HEK293 (cell line): Measurements from ENCODE around the gene DLG1.

ENCODE experiments used
- CTCF ChIA-PET: fragments of 350-600 bp; formaldehyde crosslinking; extraction: SDS; loops from one replicate; lab custom pipeline; 2021; ENCODE audit warnings: antibody characterized with exemption; lab: Yijun Ruan, JAX
- POLR2A ChIA-PET: fragments of 300-600 bp; formaldehyde crosslinking; extraction: SDS; loops from one replicate; lab custom pipeline; 2020; ENCODE audit warnings: antibody characterized with exemption, inconsistent platforms; lab: Yijun Ruan, JAX
- H3K27ac ChIP-seq: fragments of 200-500 bp; sonication (Bioruptor generic); 2 replicates; pipeline ENCODE4 v1.5.1; 2014; ENCODE audit warnings: low read depth, low read length, control low read depth, inconsistent platforms; ENCODE audit errors: extremely low read depth
- H3K36me3 ChIP-seq, 2 experiments: fragments of 200-500 bp in 1 of 2; sonication (Bioruptor generic) in 1 of 2; 1 replicate in 1 of 2; 2 replicates in 1 of 2; pipeline ENCODE4 v1.5.1; 2014 to 2017; ENCODE audit warnings: inconsistent platforms in 2 of 2, low read length in 2 of 2; ENCODE audit not compliant: control insufficient read depth in 2 of 2, insufficient read depth in 1 of 2
- H3K4me1 ChIP-seq: fragments of 200-500 bp; sonication (Bioruptor generic); 2 replicates; pipeline ENCODE4 v1.5.1; 2014; ENCODE audit warnings: mild to moderate bottlenecking, low read length, inconsistent platforms; ENCODE audit not compliant: control insufficient read depth, insufficient read depth
- H3K4me3 ChIP-seq: 2 replicates; pipeline ENCODE4 v1.5.1; 2011; ENCODE audit warnings: low read depth, mild to moderate bottlenecking, control low read depth, low read length, moderate library complexity
- H3K9me3 ChIP-seq: fragments of 200-500 bp; sonication (Bioruptor generic); 2 replicates; pipeline ENCODE4 v1.5.1; 2014; ENCODE audit warnings: low read depth, low read length, inconsistent platforms; ENCODE audit not compliant: control insufficient read depth, insufficient read depth
- BCL11B ChIP-seq: fragments of 450-650 bp; formaldehyde crosslinking; IDR thresholded peaks from 2 replicates; pipeline ENCODE4 v1.5.1; 2016; ENCODE audit warnings: low read depth, missing biosample characterization, missing genetic modification characterization
- HOXD13 ChIP-seq: sonication (generic); formaldehyde crosslinking; IDR thresholded peaks from 2 replicates; pipeline ENCODE4 v1.8.0; 2022; ENCODE audit warnings: missing genetic modification reagents, borderline replicate concordance
- MYNN ChIP-seq: fragments of 450-650 bp; formaldehyde crosslinking; IDR thresholded peaks from 2 replicates; pipeline ENCODE4 v1.5.1; 2016; ENCODE audit warnings: missing biosample characterization, missing genetic modification characterization, borderline replicate concordance
- PATZ1 ChIP-seq: fragments of 450-650 bp; formaldehyde crosslinking; IDR thresholded peaks from 2 replicates; pipeline ENCODE4 v1.5.1; 2016; ENCODE audit warnings: missing biosample characterization, missing genetic modification characterization
- RBAK ChIP-seq: fragments of 450-650 bp; formaldehyde crosslinking; IDR thresholded peaks from 2 replicates; pipeline ENCODE4 v1.5.1; 2016; ENCODE audit warnings: missing biosample characterization, missing genetic modification characterization
- REPIN1 ChIP-seq: fragments of 450-650 bp; formaldehyde crosslinking; IDR thresholded peaks from 2 replicates; pipeline ENCODE4 v1.5.1; 2017; ENCODE audit warnings: missing biosample characterization, missing genetic modification characterization, low read depth
- REST ChIP-seq: fragments of 450-650 bp; formaldehyde crosslinking; IDR thresholded peaks from 2 replicates; pipeline ENCODE4 v1.5.1; 2016; ENCODE audit warnings: missing biosample characterization, missing genetic modification characterization
- ZBTB8A ChIP-seq: fragments of 450-650 bp; formaldehyde crosslinking; IDR thresholded peaks from 2 replicates; pipeline ENCODE4 v1.5.1; 2016; ENCODE audit warnings: missing biosample characterization, missing genetic modification characterization
- ZFP3 ChIP-seq: fragments of 450-650 bp; formaldehyde crosslinking; IDR thresholded peaks from 2 replicates; pipeline ENCODE4 v1.5.1; 2016; ENCODE audit warnings: low read depth, missing biosample characterization, missing genetic modification characterization
- ZFP69B ChIP-seq: fragments of 450-650 bp; formaldehyde crosslinking; IDR thresholded peaks from 2 replicates; pipeline ENCODE4 v1.5.1; 2016; ENCODE audit warnings: missing biosample characterization, missing genetic modification characterization
- ZNF10 ChIP-seq: fragments of 450-650 bp; formaldehyde crosslinking; IDR thresholded peaks from 2 replicates; pipeline ENCODE4 v1.5.1; 2017; ENCODE audit warnings: missing biosample characterization, missing genetic modification characterization
- ZNF18 ChIP-seq: fragments of 450-650 bp; formaldehyde crosslinking; IDR thresholded peaks from 2 replicates; pipeline ENCODE4 v1.5.1; 2016; ENCODE audit warnings: missing biosample characterization, missing genetic modification characterization
- ZNF2 ChIP-seq: fragments of 450-650 bp; formaldehyde crosslinking; IDR thresholded peaks from 2 replicates; pipeline ENCODE4 v1.5.1; 2016; ENCODE audit warnings: missing biosample characterization, missing genetic modification characterization
- ZNF211 ChIP-seq: fragments of 450-650 bp; formaldehyde crosslinking; IDR thresholded peaks from 2 replicates; pipeline ENCODE4 v1.5.1; 2016; ENCODE audit warnings: low read depth, missing biosample characterization, missing genetic modification characterization
- ZNF23 ChIP-seq: fragments of 450-650 bp; formaldehyde crosslinking; IDR thresholded peaks from 2 replicates; pipeline ENCODE4 v1.5.1; 2016; ENCODE audit warnings: missing biosample characterization, missing genetic modification characterization, borderline replicate concordance
- ZNF280D ChIP-seq: fragments of 450-650 bp; formaldehyde crosslinking; IDR thresholded peaks from 2 replicates; pipeline ENCODE4 v1.5.1; 2016; ENCODE audit warnings: missing biosample characterization, missing genetic modification characterization
- ZNF560 ChIP-seq: fragments of 450-650 bp; formaldehyde crosslinking; IDR thresholded peaks from 2 replicates; pipeline ENCODE4 v1.5.1; 2017; ENCODE audit warnings: missing biosample characterization, missing genetic modification characterization, borderline replicate concordance
- ZNF571 ChIP-seq: fragments of 450-650 bp; formaldehyde crosslinking; IDR thresholded peaks from 2 replicates; pipeline ENCODE4 v1.5.0; 2017; ENCODE audit warnings: missing biosample characterization, missing genetic modification characterization
- ZNF585B ChIP-seq: fragments of 450-650 bp; formaldehyde crosslinking; IDR thresholded peaks from 2 replicates; pipeline ENCODE4 v1.5.1; 2016; ENCODE audit warnings: missing biosample characterization, missing genetic modification characterization
- ZNF600 ChIP-seq: fragments of 450-650 bp; formaldehyde crosslinking; IDR thresholded peaks from 2 replicates; pipeline ENCODE4 v1.5.1; 2016; ENCODE audit warnings: missing biosample characterization, missing genetic modification characterization
- ZNF623 ChIP-seq: fragments of 450-650 bp; formaldehyde crosslinking; IDR thresholded peaks from 2 replicates; pipeline ENCODE4 v1.5.1; 2016; ENCODE audit warnings: missing biosample characterization, missing genetic modification characterization
- ZNF664 ChIP-seq: fragments of 450-650 bp; formaldehyde crosslinking; IDR thresholded peaks from 2 replicates; pipeline ENCODE4 v1.5.1; 2016; ENCODE audit warnings: missing biosample characterization, missing genetic modification characterization
- ZNF670 ChIP-seq: fragments of 450-650 bp; formaldehyde crosslinking; IDR thresholded peaks from 2 replicates; pipeline ENCODE4 v1.5.1; 2016; ENCODE audit warnings: missing biosample characterization, missing genetic modification characterization, low read depth
- ZNF707 ChIP-seq: fragments of 450-650 bp; formaldehyde crosslinking; IDR thresholded peaks from 2 replicates; pipeline ENCODE4 v1.5.1; 2016; ENCODE audit warnings: missing biosample characterization, missing genetic modification characterization
- ZNF777 ChIP-seq: fragments of 450-650 bp; formaldehyde crosslinking; IDR thresholded peaks from 2 replicates; pipeline ENCODE4 v1.5.1; 2017; ENCODE audit warnings: missing biosample characterization, missing genetic modification characterization, borderline replicate concordance
- ZSCAN16 ChIP-seq: fragments of 450-650 bp; formaldehyde crosslinking; IDR thresholded peaks from 2 replicates; pipeline ENCODE4 v1.5.1; 2016; ENCODE audit warnings: missing biosample characterization, missing genetic modification characterization

The DLG1 gene

GRCh38 chr3:197303452-197303851, 5.0 kb upstream of the DLG1 start:
- Histone ChIP-seq H3K36me3 (no peaks in the 10 kb centered on the region), H3K4me1 (no peaks in the 10 kb centered on the region), H3K9me3 (no peaks in the 10 kb centered on the region), H3K4me3 (no peak overlapping the region), H3K27ac (no peak overlapping the region)
- ChIA-PET POLR2A (no interaction called here), CTCF (interaction anchor here (0.6 to 1.6 kb wide), 2 partner anchors 46 to 206 kb away, joined by 3 to 6 read pairs; no protein-coding TSS in a partner anchor)
- TF ChIP-seq HOXD13 (CRISPR knock-in tag): no peak
- TF ChIP-seq ZNF560: no peak
- no peak for TF ChIP-seq REPIN1 (tag by site-specific recombination)
- TF ChIP-seq MYNN (tag by site-specific recombination): no peak
- no peak for TF ChIP-seq ZNF707
- no peak for TF ChIP-seq ZNF23

- ChIA-PET POLR2A (no interaction called here), CTCF (interaction anchor here (0.6 to 1.6 kb wide), 3 partner anchors 16 to 206 kb away, joined by 3 to 6 read pairs (median 3); no protein-coding TSS in a partner anchor)
- TF ChIP-seq ZNF777 (tag by site-specific recombination) (no peak), ZNF600 (no peak), RBAK (tag by site-specific recombination) (no peak), ZNF18 (tag by site-specific recombination) (no peak), BCL11B (tag by site-specific recombination) (no peak), ZNF670 (tag by site-specific recombination) (no peak), ZSCAN16 (tag by site-specific recombination) (no peak), ZFP69B (tag by site-specific recombination) (no peak), ZNF571 (tag by site-specific recombination) (no peak), ZNF664 (tag by site-specific recombination) (no peak), ZBTB8A (tag by site-specific recombination) (no peak), ZNF211 (tag by site-specific recombination) (no peak), ZNF585B (no peak), ZNF2 (tag by site-specific recombination) (no peak), REST (tag by site-specific recombination) (no peak), ZNF280D (tag by site-specific recombination) (no peak), ZFP3 (tag by site-specific recombination) (no peak), ZNF10 (tag by site-specific recombination) (no peak), ZNF623 (tag by site-specific recombination) (no peak), PATZ1 (tag by site-specific recombination) (no peak)
- H3K27ac ChIP-seq: no peak overlapping the region
- H3K4me1 ChIP-seq: no peaks in the 10 kb centered on the region
- no peak overlapping the region for H3K4me3 ChIP-seq
- H3K9me3 ChIP-seq: no peaks in the 10 kb centered on the region
- H3K36me3 ChIP-seq: no peaks in the 10 kb centered on the region
Observed at GRCh38 chr3:197302696-197303341, 4.4 kb upstream of the DLG1 start.
